Suprapubic skin (tissue), 4 donors: ENCODE measurements around the gene GPR62. TPM values are rescaled to one million over a fixed set of nuclear protein-coding genes. Genes with fewer than 3 reads are reported as not detected.

ENCODE experiments used
- DNase-seq, 2 donors: peaks; one replicate each; pipeline ENCODE4 v3.0.0-alpha.2; 2019; ENCODE audit warnings: low spot score in 2 of 2
- H3K27ac ChIP-seq: fragments of 200-600 bp; sonication (generic); one replicate; pipeline ENCODE4 v1.5.1; 2019
- H3K27me3 ChIP-seq: fragments of 200-600 bp; sonication (generic); one replicate; pipeline ENCODE4 v1.5.1; 2019
- H3K36me3 ChIP-seq: fragments of 200-600 bp; sonication (generic); one replicate; pipeline ENCODE4 v1.5.1; 2019
- H3K4me1 ChIP-seq: fragments of 200-600 bp; sonication (generic); one replicate; pipeline ENCODE4 v1.5.1; 2019
- H3K4me3 ChIP-seq: fragments of 200-600 bp; sonication (generic); one replicate; pipeline ENCODE4 v1.5.1; 2019; ENCODE audit warnings: mild to moderate bottlenecking
- H3K9me3 ChIP-seq: fragments of 200-600 bp; sonication (generic); one replicate; pipeline ENCODE4 v1.5.1; 2019
- CTCF ChIP-seq, 2 donors: fragments of 200-600 bp in 1 of 2; fragments of 450-650 bp in 1 of 2; sonication (generic) in 1 of 2; IDR thresholded peaks; one replicate each; pipeline ENCODE4 v1.5.1; 2016 to 2019; ENCODE audit warnings: antibody characterized with exemption in 2 of 2, mild to moderate bottlenecking in 1 of 2, moderate library complexity in 1 of 2
- EP300 ChIP-seq: sonication (generic); formaldehyde crosslinking; IDR thresholded peaks from one replicate; pipeline ENCODE4 v1.6.1; 2017; ENCODE audit warnings: antibody characterized with exemption
- POLR2A ChIP-seq, 2 donors: fragments of 450-650 bp; IDR thresholded peaks; one replicate each; pipeline ENCODE4 v1.6.1; 2017; ENCODE audit warnings: antibody characterized with exemption in 2 of 2, mild to moderate bottlenecking in 2 of 2, moderate library complexity in 2 of 2
- POLR2AphosphoS5 ChIP-seq, 3 donors: sonication (generic); formaldehyde crosslinking; IDR thresholded peaks; one replicate each; pipeline ENCODE4 v1.6.1; 2017; ENCODE audit warnings: antibody characterized with exemption in 3 of 3
- WGBS: methylation state at CpG from one replicate; pipeline ENCODE4 v1.1.5; 2018; 5-methylcytosine and 5-hydroxymethylcytosine counted together
- total RNA-seq, 4 donors: library from RNA; depleted of rRNA; stranded (reverse); fragments of >200 nt; gene quantifications; one replicate each; pipeline ENCODE4 v1.1.0, GENCODE V29; 2016

Gene GPR62
- total RNA-seq, 4 donors from 2014 or later: not detected

DNA sequence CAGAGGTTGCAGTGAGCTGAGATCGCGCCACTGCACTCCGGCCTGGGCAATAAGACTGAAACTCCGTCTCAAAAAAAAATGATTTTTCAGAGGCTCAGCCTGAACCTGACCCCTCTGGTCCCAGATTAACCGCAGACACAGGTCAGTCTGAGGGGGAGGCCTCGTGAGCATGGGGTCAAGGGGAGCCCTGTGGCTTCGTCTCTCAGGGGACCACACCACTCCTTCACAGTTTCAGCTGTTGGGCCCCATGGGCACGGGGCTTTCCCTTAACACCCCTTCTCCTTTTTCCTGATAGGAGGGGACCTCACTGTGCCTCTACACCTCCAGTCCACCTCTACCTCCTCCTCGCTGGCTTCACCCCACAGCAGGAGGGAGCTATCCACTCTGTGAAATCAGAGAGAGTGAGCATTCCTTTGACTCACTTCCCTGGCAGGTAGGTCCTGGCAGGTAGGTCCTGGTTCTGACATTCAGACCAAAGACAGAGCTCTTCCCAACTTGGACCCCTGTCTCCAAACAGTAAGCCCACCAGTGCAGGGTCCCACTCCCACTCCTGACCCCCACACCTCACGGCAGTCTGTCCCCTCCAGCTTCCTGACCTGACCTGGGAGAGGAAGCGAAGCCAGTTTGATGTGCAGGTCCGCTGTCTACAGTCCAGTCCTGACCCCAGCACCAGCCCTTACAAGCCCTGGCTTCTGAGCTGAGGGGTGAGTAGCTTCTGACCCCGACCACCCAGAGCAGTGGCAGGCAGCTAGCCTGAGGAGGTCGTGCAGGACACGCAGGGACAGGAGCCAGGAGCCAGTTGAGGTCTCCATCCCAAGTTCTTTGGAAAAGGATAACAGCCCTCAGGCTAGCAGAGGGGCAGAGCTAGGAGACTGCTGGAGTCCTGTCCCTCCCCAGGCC lies 22.5 kb upstream of the GPR62 start:
- Histone ChIP-seq H3K9me3 (no peaks in the 10 kb centered on the region), H3K27ac (no peak overlapping the region), H3K4me3 (no peak overlapping the region), H3K4me1 (no peaks in the 10 kb centered on the region), H3K36me3 (peaks cover 56% of the 10 kb centered on the region), H3K27me3 (no peaks in the 10 kb centered on the region)
- TF ChIP-seq POLR2AphosphoS5 (IDR thresholded peaks at IDR 0.05) (no peak), CTCF (IDR thresholded peaks at IDR 0.05) (no peak), EP300 (no peak)
- DNase-seq: peak; percentile 43 to 56
- WGBS: 91% methylated on average over 14 of the region's 15 CpGs

DNA sequence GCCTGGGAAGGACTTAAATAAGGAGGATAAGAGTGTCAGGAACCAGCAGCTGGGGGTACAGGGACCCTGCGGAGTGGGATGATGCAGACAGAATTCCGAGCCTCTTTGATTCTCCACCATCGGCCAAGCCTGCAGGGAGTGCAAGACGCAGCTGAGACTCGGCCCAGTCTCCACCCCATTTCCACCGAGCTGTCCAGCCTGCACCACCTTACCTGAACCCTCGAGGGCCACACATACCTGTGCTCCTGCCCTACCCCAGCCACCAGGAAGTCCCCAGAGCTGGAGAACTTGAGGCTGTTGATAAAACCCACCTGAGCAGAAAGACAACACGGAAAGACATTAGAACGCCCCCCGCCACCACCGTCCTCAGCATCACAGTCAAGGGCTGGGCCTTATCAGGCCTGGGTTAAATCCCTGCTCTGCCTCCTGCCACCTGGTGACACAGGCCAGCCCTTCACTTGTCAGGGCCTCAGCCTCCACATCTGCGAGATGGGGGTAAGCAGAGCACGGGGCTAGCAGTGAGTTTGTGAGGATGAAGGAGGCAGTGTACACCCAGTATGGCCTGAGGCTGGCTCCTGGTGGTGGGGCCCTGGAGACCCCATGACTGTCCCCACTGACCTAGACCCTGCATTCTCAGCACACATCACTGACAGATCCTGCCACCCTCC lies 21.6 kb upstream of the GPR62 start:
- Histone ChIP-seq H3K27ac (no peak overlapping the region), H3K9me3 (no peaks in the 10 kb centered on the region), H3K27me3 (no peaks in the 10 kb centered on the region), H3K4me3 (no peak overlapping the region), H3K36me3 (peaks cover 65% of the 10 kb centered on the region), H3K4me1 (no peaks in the 10 kb centered on the region)
- DNase-seq: peak in 1 of 2 donors; percentile 64
- 85% methylated on average over 11 of the region's 13 CpGs for WGBS
- TF ChIP-seq POLR2A (IDR thresholded peaks at IDR 0.05): no peak
- TF ChIP-seq CTCF (IDR thresholded peaks at IDR 0.05): no peak
- TF ChIP-seq POLR2AphosphoS5 (IDR thresholded peaks at IDR 0.05): no peak
- no peak for TF ChIP-seq EP300

GRCh38 chr3:51934139-51934850 lies 20.9 kb upstream of the GPR62 start:
- Histone ChIP-seq H3K9me3 (no peaks in the 10 kb centered on the region), H3K36me3 (peaks cover 69% of the 10 kb centered on the region), H3K27ac (no peak overlapping the region), H3K4me3 (no peak overlapping the region), H3K27me3 (no peaks in the 10 kb centered on the region), H3K4me1 (no peaks in the 10 kb centered on the region)
- TF ChIP-seq POLR2A (IDR thresholded peaks at IDR 0.05): no peak
- no peak for TF ChIP-seq CTCF (IDR thresholded peaks at IDR 0.05)
- TF ChIP-seq EP300: no peak
- no peak for TF ChIP-seq POLR2AphosphoS5 (IDR thresholded peaks at IDR 0.05)
- peak in 1 of 2 donors; percentile 75 for DNase-seq
- 98% methylated on average over 11 of the region's 11 CpGs for WGBS

DNA sequence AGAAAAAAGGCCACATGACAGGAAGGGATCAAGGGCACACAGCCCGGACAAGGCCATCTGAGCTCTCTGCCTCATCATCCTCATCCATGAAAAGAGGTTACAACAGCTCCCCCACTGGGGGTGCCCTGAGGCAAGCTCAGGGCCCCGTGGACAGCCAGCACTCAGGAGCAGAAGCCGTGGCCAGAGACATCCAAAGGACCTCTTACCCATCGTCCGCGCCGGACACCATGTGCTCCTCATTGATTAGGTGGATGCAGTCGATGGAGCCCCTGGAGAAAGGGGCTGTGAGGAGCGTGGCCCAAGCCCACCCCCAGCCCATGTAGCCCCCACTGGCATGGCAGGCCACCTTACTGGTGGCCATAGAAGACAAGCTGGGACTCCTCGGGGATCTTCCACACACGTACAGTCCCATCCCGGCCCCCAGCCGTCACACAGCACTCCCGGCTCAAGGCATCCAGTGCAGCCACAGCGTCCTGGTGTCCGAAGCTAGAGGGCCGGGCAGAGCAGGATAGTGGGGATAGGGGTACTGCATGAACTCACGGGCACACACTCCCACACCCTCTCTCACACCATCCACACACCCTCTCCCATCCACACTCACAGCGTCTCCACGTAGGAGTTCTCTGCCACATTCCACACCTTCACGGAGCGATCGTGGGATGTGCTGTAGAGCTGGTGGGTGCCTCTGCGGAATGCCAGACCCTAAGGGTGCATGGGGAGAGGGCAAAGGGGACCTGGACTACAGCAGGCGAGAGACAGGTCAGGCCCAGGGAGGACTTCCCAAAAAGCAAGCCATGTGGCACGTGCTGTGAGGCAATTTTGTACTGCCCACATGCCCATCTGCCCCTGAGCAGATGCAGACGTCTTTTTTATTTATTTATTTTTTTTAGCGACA lies 19.9 kb upstream of the GPR62 start:
- WGBS: 88% methylated on average over 16 of the region's 28 CpGs
- Histone ChIP-seq H3K27me3 (no peaks in the 10 kb centered on the region), H3K9me3 (no peaks in the 10 kb centered on the region), H3K4me3 (no peak overlapping the region), H3K36me3 (peaks cover 69% of the 10 kb centered on the region), H3K27ac (no peak overlapping the region), H3K4me1 (peaks cover 6% of the 10 kb centered on the region)
- TF ChIP-seq EP300 (no peak), POLR2AphosphoS5 (IDR thresholded peaks at IDR 0.05) (no peak), CTCF (IDR thresholded peaks at IDR 0.05) (no peak)
- peak in 1 of 2 donors; percentile 77 for DNase-seq
